NOMO-1 (cell line): ENCODE data around the gene ITGA7.

ENCODE experiments used
- DNase-seq, 2 experiments: peaks; one replicate each; lab custom pipeline; 2025; ENCODE audit not compliant: unreplicated experiment in 2 of 2; lab: John Stamatoyannopoulos, UW

Gene ITGA7

GRCh38 chr12:55707841-55708694, at the start of gene ITGA7:
ITGA7 (minus strand) TSS chr12:55707904; CDS start chr12:55707682, 222 bp downstream.
- DNase-seq: no peak

DNA sequence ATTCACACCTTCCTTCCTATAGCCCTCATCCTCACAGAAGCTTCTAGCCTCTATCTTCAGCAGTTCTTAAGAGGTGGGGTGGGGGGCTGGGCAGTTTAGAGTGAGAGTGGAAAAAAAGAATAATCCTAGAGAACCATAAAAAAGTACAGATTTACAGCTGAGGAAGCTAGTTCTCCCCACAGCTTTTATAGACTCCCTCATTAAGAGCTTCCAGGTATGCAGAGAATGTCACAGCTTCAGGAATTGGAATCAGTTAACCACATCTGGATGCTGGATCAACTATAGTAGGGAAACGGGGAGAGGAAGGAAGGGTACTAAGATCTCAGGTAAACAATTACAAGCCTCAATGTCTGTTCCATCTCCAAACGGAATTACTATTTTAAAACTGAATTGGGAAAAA, 47.5 kb upstream of the ITGA7 start:
- no peak for DNase-seq

DNA sequence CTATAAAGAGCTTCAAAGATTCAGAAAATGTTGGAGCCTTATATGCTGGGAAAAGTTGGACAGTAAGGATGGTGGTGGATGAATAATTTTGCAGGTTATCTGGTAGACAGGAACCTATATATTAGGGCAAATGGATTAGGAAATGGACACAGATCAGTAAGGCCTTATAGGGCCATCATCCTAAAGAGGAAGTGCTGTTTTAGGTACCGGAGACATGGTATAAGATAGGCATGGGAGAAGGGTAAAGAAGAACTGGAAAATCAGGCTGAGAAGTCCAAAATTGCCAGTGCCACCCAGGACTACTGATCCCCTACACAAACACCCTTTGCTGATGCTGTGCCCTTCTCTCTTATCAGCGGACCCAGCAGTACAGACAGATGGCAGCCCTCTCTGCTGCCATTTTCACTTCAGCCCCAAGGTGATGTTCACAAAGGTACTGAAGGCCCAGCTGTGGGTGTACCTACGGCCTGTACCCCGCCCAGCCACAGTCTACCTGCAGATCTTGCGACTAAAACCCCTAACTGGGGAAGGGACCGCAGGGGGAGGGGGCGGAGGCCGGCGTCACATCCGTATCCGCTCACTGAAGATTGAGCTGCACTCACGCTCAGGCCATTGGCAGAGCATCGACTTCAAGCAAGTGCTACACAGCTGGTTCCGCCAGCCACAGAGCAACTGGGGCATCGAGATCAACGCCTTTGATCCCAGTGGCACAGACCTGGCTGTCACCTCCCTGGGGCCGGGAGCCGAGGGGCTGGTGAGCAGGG, 40.7 kb upstream of the ITGA7 start:
- DNase-seq: no peak

DNA sequence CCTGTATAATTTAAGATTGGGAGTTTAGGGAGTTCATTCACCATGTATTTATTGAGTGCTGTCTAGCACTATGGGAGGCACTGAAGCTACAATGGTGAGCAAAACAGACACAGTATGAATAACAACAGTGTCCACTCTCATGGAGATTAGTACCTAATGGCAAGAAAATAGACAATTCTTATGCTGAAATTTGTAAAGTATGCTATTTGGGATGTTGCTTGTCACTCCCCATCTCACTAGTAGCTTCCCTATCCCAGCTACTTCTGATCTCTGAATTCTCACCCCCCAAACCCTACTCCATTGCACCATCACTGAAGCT, 39.2 kb upstream of the ITGA7 start:
- no peak for DNase-seq

DNA sequence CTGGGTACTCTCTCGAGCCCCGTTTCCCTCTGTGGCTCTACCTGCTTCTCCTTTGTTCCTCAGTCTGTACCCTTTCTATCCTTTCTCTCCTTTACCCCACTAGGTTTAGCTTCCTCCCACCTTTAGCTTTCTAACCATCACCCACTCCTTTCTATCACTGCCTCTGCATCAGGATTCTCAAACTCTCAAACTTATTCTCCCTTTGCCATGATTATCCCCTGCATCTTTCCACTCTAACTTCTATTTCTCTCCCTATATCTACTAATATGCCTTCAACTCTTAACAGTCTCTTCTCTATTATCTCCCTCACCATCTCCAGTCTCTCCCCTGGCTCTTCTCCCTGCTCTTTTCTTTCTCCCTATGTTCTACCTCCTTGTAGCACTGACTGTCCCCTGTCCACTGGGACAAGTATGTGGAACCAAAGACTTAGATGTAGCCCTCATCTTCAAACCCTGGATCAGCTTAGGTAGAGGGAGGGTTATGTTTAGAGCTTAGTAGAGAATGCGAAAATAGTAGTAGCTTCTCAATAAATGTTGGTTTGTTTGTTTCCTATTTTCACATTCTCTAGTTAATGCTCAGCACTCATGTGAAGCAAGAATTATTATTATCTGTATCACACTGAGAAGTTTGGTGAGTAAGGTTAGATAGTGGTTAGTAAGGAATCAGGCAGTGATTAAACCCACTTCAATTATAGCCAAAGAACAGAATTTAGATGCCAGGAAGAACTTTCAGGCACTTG, 38.6 kb upstream of the ITGA7 start:
- no peak for DNase-seq

DNA sequence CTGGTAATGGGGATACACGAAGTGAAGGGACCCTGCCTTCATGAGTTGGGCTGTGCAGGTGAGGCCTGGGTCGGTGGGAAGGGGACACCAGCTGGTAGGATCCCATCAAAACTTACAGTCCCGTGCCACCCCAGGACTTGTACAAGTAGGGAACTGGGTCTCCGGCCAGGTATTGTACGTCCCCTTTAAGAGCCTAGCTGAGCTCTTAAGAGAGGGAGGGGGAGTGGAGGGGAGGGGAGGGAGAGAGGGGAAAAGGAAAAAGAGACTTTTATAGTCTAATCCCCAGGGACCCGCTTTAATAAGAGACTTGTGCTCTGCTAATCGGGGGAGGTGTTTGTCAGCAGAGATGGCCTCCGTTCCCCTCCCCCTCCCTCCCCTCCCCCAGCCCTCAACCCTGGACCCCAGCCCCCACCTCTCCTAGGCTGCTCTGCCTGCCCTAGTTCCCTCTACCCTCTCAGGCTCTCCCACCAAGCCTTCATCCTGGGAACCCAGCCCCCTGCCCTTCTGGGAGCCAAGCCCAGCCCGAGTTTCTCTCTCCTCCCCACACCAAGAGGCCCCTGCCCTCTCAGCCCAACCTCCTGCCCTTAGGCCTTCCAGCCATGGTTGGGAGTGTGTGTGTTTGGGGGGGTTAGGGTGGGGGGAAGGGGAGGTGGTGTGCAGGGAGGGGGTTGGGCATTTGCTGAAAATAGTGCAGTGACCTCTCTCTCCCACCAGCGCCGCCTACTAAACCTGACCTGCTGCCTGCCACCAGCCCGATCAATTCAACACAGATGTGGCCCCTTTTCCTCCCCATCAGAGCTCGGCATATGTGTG, 37.9 kb upstream of the ITGA7 start:
- no peak for DNase-seq

GRCh38 chr12:55744340-55745030, 36.8 kb upstream of the ITGA7 start:
- no peak for DNase-seq

- peak; percentile 53 to 69 for DNase-seq
These were observed 36.0 kb upstream of the ITGA7 start for GRCh38 chr12:55743406-55744339.

GRCh38 chr12:55742719-55743405, 35.2 kb upstream of the ITGA7 start, which contains the start of gene GDF11:
GDF11 (plus strand) TSS chr12:55743122; CDS start chr12:55743317, 195 bp downstream.
- peak; percentile 50 to 70 for DNase-seq

GRCh38 chr12:55741931-55742680, 34.4 kb upstream of the ITGA7 start:
- no peak for DNase-seq

DNA sequence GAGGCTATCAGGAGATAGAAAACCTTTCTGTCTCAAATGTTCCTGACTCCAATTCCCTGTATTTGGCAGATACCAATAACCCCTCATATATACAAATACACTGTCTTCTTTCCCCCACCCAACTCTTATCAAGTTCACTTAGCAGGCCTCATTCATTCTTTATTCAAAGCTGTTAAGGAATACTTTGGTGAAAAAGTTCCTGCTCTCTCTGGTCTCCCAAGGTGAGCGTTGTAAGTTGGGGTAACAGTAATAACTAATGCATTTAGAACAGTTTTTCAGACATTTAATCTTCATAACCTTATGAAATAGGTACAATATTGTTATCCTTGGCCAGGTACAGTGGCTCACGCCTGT, 31.3 kb upstream of the ITGA7 start:
- DNase-seq: no peak

DNA sequence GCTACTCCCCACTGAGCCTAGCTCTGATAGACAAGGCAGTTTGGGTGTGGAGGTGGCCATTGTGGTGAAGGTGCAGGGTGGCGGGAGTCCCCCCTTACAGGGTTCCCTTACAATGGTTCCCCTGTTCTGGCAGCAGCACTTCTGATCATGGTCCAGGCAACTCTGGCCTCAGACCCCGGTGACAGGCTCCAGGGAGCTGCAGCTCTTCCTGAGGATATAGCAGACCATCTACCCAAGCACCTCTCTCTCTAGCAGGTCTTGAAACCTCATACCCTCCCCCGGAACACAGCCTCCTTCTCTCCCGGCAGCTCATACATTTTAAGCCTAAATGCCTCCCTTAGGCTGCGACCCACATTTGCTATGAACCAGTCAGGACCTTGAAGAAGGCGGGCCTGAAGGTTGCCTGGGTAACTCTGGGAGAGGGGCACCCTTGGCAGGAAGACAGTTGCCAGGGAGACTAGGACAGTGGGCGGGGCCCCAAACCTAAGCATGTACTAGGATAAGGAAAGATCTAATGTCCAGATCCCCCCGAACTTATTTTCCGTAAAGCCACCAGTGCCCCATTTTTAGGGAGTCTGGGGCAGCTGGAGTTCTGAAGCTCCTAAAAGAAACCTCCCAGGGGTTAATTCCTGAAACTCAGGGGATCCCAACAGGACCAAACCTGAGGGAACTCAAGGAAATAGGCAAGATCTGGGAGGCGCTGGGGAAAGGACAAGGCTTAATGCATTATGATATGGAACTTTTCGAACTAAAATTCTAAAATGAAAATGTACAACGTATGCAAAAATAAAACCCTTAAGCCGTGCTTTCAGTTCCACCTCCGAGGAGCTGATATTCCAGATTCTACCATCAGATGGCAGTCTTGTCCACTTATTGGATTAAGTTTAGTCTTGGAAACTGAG, 30.7 kb upstream of the ITGA7 start:
- peak; percentile 81 to 84 for DNase-seq

DNA sequence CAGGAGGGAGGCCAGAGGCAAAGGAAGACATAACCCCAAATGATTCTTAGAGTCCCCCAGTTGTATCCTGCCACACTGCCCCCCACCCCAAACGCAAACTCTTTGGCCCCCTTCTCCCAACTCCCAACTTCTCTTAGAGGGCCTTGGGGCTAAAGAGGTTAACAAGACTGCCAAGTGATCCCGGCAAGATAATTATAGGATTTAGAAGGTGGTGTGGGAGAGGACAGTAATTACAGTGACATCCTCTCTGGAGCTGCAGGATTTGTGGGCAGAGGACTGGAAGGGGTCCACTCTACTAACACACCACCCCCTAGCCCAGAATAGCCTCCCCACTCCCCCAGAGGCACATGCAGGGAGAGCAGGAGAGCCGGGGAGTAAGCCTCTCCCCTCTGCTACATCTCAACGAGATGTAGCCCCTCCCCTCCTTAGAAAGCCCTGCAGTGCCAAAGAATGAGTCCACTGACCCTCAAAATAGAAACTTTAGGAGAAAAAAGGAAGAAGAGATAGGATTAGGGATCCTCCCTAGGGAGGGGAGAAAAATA, 29.9 kb upstream of the ITGA7 start:
- no peak for DNase-seq

DNA sequence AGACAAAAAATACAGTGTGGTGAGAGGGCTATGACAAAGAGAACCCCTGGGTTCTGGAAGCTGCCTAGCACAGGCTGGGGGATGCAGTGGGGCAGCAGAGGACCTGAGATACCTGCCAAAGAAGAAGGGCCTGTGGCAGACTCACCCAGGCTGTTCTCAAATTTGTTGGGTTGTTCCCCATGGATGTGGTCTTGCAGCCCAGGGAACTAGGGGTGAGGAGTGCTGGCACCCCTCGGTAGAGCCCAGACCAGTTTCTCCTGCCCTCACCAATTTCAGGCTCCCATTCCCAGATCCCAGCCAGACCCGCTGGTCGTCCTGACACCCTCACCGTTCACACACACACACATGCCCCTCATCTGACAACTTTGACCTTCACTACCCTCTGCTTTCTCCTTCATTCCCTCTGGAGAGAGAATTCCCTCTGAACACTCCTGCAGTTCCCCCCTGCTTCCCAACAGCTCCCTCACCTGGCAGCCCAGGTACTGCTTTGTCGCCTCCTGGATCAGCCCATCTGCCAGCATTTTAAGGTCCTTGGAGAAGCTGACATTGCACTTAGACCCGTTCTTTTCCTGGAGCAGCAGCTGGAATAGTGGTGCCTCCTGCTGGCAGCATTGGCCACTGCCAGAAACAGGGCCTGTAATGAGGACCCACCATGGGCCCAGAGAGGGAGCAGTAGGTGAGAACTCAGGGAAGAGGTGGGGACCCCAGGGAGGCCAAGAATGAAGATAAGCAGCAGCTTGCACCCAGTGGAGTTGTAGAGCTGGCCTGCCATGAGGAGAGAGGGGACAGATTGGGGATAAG, 29.3 kb upstream of the ITGA7 start:
- peak; percentile 43 to 62 for DNase-seq

GRCh38 chr12:55736076-55736475, 28.4 kb upstream of the ITGA7 start:
- DNase-seq: no peak

DNA sequence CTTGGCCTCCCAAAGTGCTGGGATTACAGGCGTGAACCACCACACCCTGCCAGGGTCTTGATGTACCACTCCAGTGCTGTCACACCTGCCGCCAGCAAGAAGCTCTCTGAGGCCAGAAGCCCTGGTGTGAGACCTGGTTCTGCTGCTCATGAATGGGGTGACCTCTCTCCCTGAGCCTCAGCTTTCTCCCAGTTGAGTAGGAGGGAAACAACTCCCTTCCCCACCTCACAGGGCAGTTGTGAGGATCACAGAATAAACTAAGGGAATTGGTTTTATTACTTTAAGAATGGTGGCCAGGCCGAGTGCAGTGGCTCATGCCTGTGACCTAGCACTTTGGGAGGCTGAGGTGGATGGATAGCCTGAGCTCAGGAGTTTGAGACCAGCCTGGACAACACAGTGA, 26.9 kb upstream of the ITGA7 start:
- DNase-seq: no peak
